A549 (cell line): Measurements from ENCODE around the gene RBFOX1.

Source experiments
- CTCF ChIP-seq: fragments of >200 bp; sonication (Bioruptor Twin); formaldehyde crosslinking; IDR thresholded peaks from 3 replicates; pipeline ENCODE4 v1.5.1; 2016
- E2F6 ChIP-seq: IDR thresholded peaks from 2 replicates; pipeline ENCODE4 v1.6.1; 2012; ENCODE audit warnings: low read depth, borderline replicate concordance
- ZSCAN20 ChIP-seq: fragments of 250-450 bp; sonication (Bioruptor Pico); IDR thresholded peaks from 2 replicates; pipeline ENCODE4 v1.8.0; 2022; ENCODE audit warnings: mild to moderate bottlenecking, moderate library complexity

- no peak for TF ChIP-seq ZSCAN20 (CRISPR knock-in tag)
- TF ChIP-seq CTCF: no peak
- TF ChIP-seq E2F6: no peak
Observed at GRCh38 chr16:7524419-7524818, 191.8 kb downstream of the RBFOX1 start.
